HCT116 (cell line): Measurements from ENCODE around the gene ESPL1. TPM values are rescaled to one million over a fixed set of nuclear protein-coding genes. Genes with fewer than 3 reads are reported as not detected.

Experiments
- ATAC-seq: fragments of 200-7000 bp; cut with Tn5 transposase; 2 replicates; pipeline ENCODE4 v1.9.1; 2020; ENCODE audit warnings: mild to moderate bottlenecking, moderate library complexity
- BruUV-seq: library from RNA; stranded (reverse); fragments of 400-500 nt; replicated peaks from 2 replicates; lab custom pipeline; 2021; lab: Mats Ljungman, UMichigan
- CTCF ChIA-PET: fragments of 300-600 bp; sonication (Branson Sonifier 250); formaldehyde crosslinking; loops from one replicate; lab custom pipeline; 2021; ENCODE audit warnings: antibody characterized with exemption; lab: Charles Lee
- POLR2A ChIA-PET: fragments of 300-600, 350-600 bp; sonication (Branson Sonifier 250); formaldehyde crosslinking; loops from one replicate; lab custom pipeline; 2021; ENCODE audit warnings: antibody characterized with exemption; lab: Charles Lee
- RAD21 ChIA-PET, 2 experiments: fragments of 300-600 bp; sonication (Branson Sonifier 250); formaldehyde crosslinking; loops; one replicate each; lab custom pipeline; 2023; ENCODE audit warnings: low total read pairs in 2 of 2; ENCODE audit not compliant: uncharacterized antibody in 2 of 2, unreplicated experiment in 2 of 2, low non-redundant PET in 1 of 2; lab: Charles Lee
- DNase-seq: peaks from one replicate; pipeline ENCODE4 v3.0.0-alpha.2; 2010; ENCODE audit warnings: low read depth, low spot score
- H2AFZ ChIP-seq: fragments of 200-600 bp; shearing (Covaris generic), sonication (generic); 2 replicates; pipeline ENCODE4 v1.6.1; 2017; ENCODE audit warnings: low read depth, mixed run types, mixed read lengths, antibody characterized with exemption, low read length; ENCODE audit not compliant: poor library complexity, severe bottlenecking
- H3K27ac ChIP-seq: 2 replicates; pipeline ENCODE4 v1.5.1; 2012; ENCODE audit warnings: low read depth, low read length
- H3K27me3 ChIP-seq: fragments of 200-600 bp; sonication (generic); 2 replicates; pipeline ENCODE4 v1.6.1; 2016; ENCODE audit warnings: mixed run types, low read length, mixed read lengths; ENCODE audit not compliant: insufficient read depth
- H3K36me3 ChIP-seq, 2 experiments: fragments of 200-500 bp in 1 of 2; fragments of 200-600 bp in 1 of 2; sonication (Bioruptor generic) in 1 of 2; sonication (generic) in 1 of 2; 2 replicates each; pipeline versions ENCODE4 v1.5.1 to v1.6.1; 2014 to 2016; ENCODE audit warnings: low read length in 2 of 2, inconsistent platforms in 1 of 2, mixed read lengths in 1 of 2, mixed run types in 1 of 2; ENCODE audit not compliant: insufficient read depth in 2 of 2, control insufficient read depth in 1 of 2
- H3K4me1 ChIP-seq, 2 experiments: fragments of 200-600 bp in 1 of 2; sonication (generic) in 1 of 2; 2 replicates each; pipeline versions ENCODE4 v1.5.1 to v1.6.1; 2012 to 2017; ENCODE audit warnings: low read length in 2 of 2, inconsistent platforms in 1 of 2, mild to moderate bottlenecking in 1 of 2, mixed read lengths in 1 of 2, mixed run types in 1 of 2, moderate library complexity in 1 of 2; ENCODE audit not compliant: insufficient read depth in 2 of 2, control insufficient read depth in 1 of 2
- H3K4me2 ChIP-seq: fragments of 200-600 bp; sonication (generic); 2 replicates; pipeline ENCODE4 v1.6.1; 2017; ENCODE audit warnings: mixed run types, low read length, mixed read lengths
- H3K4me3 ChIP-seq, 2 experiments: fragments of 200-600 bp in 1 of 2; sonication (generic) in 1 of 2; replicated peaks in 1 of 2; 2 replicates each; pipeline ENCODE4 v1.5.1; 2011 to 2016; ENCODE audit warnings: low read length in 2 of 2, control low read depth in 1 of 2, low read depth in 1 of 2, mild to moderate bottlenecking in 1 of 2, mixed read lengths in 1 of 2, mixed run types in 1 of 2
- H3K79me2 ChIP-seq: fragments of 200-600 bp; sonication (generic); 2 replicates; pipeline ENCODE4 v1.6.1; 2017; ENCODE audit warnings: mild to moderate bottlenecking, mixed run types, low read length, moderate library complexity, mixed read lengths; ENCODE audit not compliant: insufficient read depth
- H3K9ac ChIP-seq: fragments of 200-600 bp; sonication (generic); 2 replicates; pipeline ENCODE4 v1.6.1; 2016; ENCODE audit warnings: low read length, mixed read lengths
- H3K9me2 ChIP-seq: fragments of 200-600 bp; sonication (generic), shearing (Covaris generic); 2 replicates; pipeline ENCODE4 v1.6.1; 2017; ENCODE audit warnings: mixed run types, mild to moderate bottlenecking, moderate library complexity; ENCODE audit not compliant: insufficient read depth
- H3K9me3 ChIP-seq, 2 experiments: fragments of 200-500 bp in 1 of 2; fragments of 200-600 bp in 1 of 2; sonication (Bioruptor generic) in 1 of 2; sonication (generic) in 1 of 2; 2 replicates each; pipeline ENCODE4 v1.6.1; 2014 to 2017; ENCODE audit warnings: low read length in 2 of 2, mixed read lengths in 2 of 2, inconsistent platforms in 1 of 2, low read depth in 1 of 2, mild to moderate bottlenecking in 1 of 2, mixed run types in 1 of 2, moderate library complexity in 1 of 2; ENCODE audit not compliant: control insufficient read depth in 1 of 2, insufficient read depth in 1 of 2
- H4K20me1 ChIP-seq: fragments of 200-600 bp; sonication (generic), shearing (Covaris generic); 2 replicates; pipeline ENCODE4 v1.6.1; 2017; ENCODE audit warnings: mixed run types, mild to moderate bottlenecking, moderate library complexity; ENCODE audit not compliant: insufficient read depth
- CBX3 ChIP-seq: IDR thresholded peaks from 2 replicates; pipeline ENCODE4 v1.6.1; 2012; ENCODE audit warnings: low read depth
- CEBPB ChIP-seq: IDR thresholded peaks from 2 replicates; pipeline ENCODE4 v1.6.1; 2012; ENCODE audit warnings: low read depth
- ELF1 ChIP-seq: IDR thresholded peaks from 2 replicates; pipeline ENCODE4 v1.6.1; 2012; ENCODE audit warnings: low read depth, borderline replicate concordance
- EZH2 ChIP-seq: fragments of 200-600 bp; sonication (generic); IDR thresholded peaks from 2 replicates; pipeline ENCODE4 v1.6.1; 2017; ENCODE audit warnings: antibody characterized with exemption, mixed run types
- EZH2phosphoT487 ChIP-seq: fragments of 200-600 bp; IDR thresholded peaks from 2 replicates; pipeline ENCODE4 v1.6.1; 2018; ENCODE audit warnings: antibody characterized with exemption, borderline replicate concordance
- POLR2AphosphoS5 ChIP-seq: IDR thresholded peaks from 2 replicates; pipeline ENCODE4 v1.6.1; 2011; ENCODE audit warnings: mild to moderate bottlenecking, low read depth, low read length, moderate library complexity
- RAD21 ChIP-seq: IDR thresholded peaks from 2 replicates; pipeline ENCODE4 v1.6.1; 2012; ENCODE audit warnings: low read depth, mild to moderate bottlenecking
- REST ChIP-seq: IDR thresholded peaks from 2 replicates; pipeline ENCODE4 v1.6.1; 2012; ENCODE audit warnings: low read depth
- SIN3A ChIP-seq: IDR thresholded peaks from 2 replicates; pipeline ENCODE4 v1.6.1; 2012; ENCODE audit warnings: low read depth
- SP1 ChIP-seq: IDR thresholded peaks from 2 replicates; pipeline ENCODE4 v1.6.1; 2012; ENCODE audit warnings: low read depth
- SRF ChIP-seq: IDR thresholded peaks from 2 replicates; pipeline ENCODE4 v1.6.1; 2012; ENCODE audit warnings: low read depth
- TCF7L2 ChIP-seq: IDR thresholded peaks from 2 replicates; pipeline ENCODE4 v1.7.0; 2011; ENCODE audit warnings: borderline replicate concordance, inconsistent platforms; ENCODE audit not compliant: insufficient read depth, insufficient read length; ENCODE audit errors: extremely low read depth
- intact Hi-C: fragments of 100-400 bp; cut with micrococcal nuclease; formaldehyde crosslinking; loops from 2 replicates; pipeline ENCODE4 v1.10.0; 2022
- total RNA-seq: library from RNA; stranded (reverse); gene quantifications from one replicate; pipeline ENCODE4 v1.2.1, GENCODE V29; 2021; ENCODE audit not compliant: unreplicated experiment
- TF ChIP-seq, protein P1 (sequence below): IDR thresholded peaks from 2 replicates; pipeline ENCODE4 v1.6.1; 2012

Gene ESPL1
- total RNA-seq, 1 experiment from 2014 or later = 50.3 TPM

GRCh38 chr12:53333289-53333688 is 65.2 kb downstream of the ESPL1 start:
- no peak overlapping the region for H3K4me3 ChIP-seq
- H3K4me1 ChIP-seq = 0 out of 4 replicates have a peak, but pooled peaks cover 0 to 2% of the 10 kb centered on the region in 2 experiments
- no peak overlapping the region for H3K4me2 ChIP-seq
- no peaks in the 10 kb centered on the region for H4K20me1 ChIP-seq
- no peaks in the 10 kb centered on the region for H3K36me3 ChIP-seq
- ATAC-seq (no peak), DNase-seq (no peak)
- no peaks in the 10 kb centered on the region for H3K79me2 ChIP-seq
- no peak overlapping the region for H3K27ac ChIP-seq
- CTCF ChIA-PET = no interaction called here
- H2AFZ ChIP-seq = no peak overlapping the region
- H3K27me3 ChIP-seq = 0 out of 2 replicates have a peak, but pooled peaks cover 3% of the 10 kb centered on the region
- POLR2A ChIA-PET = no interaction called here
- TF ChIP-seq REST (no peak), SIN3A (no peak), POLR2AphosphoS5 (no peak), SRF (no peak), SP1 (no peak), ELF1 (no peak), EZH2phosphoT487 (no peak), EZH2 (no peak), CEBPB (no peak), RAD21 (no peak), CBX3 (no peak), TCF7L2 (no peak)
- TF ChIP-seq, protein P1, sequence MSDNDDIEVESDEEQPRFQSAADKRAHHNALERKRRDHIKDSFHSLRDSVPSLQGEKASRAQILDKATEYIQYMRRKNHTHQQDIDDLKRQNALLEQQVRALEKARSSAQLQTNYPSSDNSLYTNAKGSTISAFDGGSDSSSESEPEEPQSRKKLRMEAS = no peak
- intact Hi-C loops = no loop called here
- H3K9me2 ChIP-seq = no peaks in the 10 kb centered on the region
- H3K9ac ChIP-seq = no peak overlapping the region
- BruUV-seq = no TSS peak
- RAD21 ChIA-PET = interaction anchor here in 1 of 2 experiments (0.6 kb wide), 1 partner anchor 333 kb away, joined by 3 read pairs; no protein-coding TSS in a partner anchor
- no peaks in the 10 kb centered on the region for H3K9me3 ChIP-seq
